Measurements from ENCODE around the gene CD164L2. TPM values are rescaled to one million over a fixed set of nuclear protein-coding genes. Genes with fewer than 3 reads are reported as not detected.

Gene CD164L2
- total and polyA plus RNA-seq, 2 experiments from 2014 or later, result 2.0 to 2.8 TPM

DNA sequence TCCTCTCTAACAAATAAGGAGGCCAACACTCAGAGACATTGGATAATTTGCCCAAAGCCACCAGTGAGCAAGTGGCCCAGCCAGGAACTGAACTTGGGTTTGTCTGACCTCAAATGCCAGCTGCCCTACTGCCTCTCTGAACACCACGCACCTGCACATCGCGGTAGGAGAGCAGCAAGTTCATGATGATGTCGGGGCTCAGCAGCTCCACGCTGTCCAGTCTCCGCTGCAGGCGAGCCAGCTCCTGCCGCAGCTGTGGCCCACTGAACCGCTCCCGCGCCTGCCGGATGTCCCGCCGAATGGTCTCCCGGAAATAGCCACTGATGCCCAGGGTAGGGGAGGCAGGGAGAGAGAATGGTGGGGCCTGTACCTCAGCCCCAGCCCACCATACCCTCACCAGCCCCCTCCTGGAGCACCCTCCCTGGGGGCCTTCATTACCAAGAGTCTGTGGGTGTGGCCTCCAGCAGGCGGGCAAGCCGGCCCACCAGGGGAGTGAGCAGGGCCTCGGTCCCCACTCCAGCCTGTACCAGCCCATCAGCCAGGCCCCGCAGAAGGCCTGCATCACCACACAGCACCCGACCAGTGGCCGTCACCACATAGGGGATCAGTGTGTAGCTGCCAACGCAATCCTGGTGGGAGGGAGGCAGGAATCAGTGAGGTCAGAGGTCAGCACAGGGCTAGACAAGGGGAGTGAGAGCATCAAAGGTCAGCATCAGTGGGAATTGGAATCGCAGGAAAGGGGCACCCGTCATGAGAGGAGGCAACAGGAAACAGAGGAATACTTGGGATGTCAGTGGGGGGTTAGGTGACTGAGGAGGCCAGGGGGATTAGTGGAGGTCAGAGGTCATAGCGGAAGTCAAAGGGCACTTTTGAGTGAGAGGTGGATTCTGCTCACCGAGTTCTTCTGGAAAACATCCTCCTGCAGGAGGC, 19.1 kb downstream of the CD164L2 start:
- peaks cover 17% of the 10 kb centered on the region; the same call in 1 of the 2 replicates for H3F3A ChIP-seq (replicated peaks; ENCODE audit: low read depth)
- TF ChIP-seq, protein P1, sequence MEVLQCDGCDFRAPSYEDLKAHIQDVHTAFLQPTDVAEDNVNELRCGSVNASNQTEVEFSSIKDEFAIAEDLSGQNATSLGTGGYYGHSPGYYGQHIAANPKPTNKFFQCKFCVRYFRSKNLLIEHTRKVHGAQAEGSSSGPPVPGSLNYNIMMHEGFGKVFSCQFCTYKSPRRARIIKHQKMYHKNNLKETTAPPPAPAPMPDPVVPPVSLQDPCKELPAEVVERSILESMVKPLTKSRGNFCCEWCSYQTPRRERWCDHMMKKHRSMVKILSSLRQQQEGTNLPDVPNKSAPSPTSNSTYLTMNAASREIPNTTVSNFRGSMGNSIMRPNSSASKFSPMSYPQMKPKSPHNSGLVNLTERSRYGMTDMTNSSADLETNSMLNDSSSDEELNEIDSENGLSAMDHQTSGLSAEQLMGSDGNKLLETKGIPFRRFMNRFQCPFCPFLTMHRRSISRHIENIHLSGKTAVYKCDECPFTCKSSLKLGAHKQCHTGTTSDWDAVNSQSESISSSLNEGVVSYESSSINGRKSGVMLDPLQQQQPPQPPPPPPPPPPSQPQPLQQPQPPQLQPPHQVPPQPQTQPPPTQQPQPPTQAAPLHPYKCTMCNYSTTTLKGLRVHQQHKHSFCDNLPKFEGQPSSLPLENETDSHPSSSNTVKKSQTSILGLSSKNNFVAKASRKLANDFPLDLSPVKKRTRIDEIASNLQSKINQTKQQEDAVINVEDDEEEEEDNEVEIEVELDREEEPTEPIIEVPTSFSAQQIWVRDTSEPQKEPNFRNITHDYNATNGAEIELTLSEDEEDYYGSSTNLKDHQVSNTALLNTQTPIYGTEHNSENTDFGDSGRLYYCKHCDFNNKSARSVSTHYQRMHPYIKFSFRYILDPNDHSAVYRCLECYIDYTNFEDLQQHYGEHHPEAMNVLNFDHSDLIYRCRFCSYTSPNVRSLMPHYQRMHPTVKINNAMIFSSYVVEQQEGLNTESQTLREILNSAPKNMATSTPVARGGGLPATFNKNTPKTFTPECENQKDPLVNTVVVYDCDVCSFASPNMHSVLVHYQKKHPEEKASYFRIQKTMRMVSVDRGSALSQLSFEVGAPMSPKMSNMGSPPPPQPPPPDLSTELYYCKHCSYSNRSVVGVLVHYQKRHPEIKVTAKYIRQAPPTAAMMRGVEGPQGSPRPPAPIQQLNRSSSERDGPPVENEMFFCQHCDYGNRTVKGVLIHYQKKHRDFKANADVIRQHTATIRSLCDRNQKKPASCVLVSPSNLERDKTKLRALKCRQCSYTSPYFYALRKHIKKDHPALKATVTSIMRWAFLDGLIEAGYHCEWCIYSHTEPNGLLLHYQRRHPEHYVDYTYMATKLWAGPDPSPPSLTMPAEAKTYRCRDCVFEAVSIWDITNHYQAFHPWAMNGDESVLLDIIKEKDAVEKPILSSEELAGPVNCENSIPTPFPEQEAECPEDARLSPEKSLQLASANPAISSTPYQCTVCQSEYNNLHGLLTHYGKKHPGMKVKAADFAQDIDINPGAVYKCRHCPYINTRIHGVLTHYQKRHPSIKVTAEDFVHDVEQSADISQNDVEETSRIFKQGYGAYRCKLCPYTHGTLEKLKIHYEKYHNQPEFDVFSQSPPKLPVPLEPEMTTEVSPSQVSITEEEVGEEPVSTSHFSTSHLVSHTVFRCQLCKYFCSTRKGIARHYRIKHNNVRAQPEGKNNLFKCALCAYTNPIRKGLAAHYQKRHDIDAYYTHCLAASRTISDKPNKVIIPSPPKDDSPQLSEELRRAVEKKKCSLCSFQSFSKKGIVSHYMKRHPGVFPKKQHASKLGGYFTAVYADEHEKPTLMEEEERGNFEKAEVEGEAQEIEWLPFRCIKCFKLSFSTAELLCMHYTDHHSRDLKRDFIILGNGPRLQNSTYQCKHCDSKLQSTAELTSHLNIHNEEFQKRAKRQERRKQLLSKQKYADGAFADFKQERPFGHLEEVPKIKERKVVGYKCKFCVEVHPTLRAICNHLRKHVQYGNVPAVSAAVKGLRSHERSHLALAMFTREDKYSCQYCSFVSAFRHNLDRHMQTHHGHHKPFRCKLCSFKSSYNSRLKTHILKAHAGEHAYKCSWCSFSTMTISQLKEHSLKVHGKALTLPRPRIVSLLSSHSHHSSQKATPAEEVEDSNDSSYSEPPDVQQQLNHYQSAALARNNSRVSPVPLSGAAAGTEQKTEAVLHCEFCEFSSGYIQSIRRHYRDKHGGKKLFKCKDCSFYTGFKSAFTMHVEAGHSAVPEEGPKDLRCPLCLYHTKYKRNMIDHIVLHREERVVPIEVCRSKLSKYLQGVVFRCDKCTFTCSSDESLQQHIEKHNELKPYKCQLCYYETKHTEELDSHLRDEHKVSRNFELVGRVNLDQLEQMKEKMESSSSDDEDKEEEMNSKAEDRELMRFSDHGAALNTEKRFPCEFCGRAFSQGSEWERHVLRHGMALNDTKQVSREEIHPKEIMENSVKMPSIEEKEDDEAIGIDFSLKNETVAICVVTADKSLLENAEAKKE (CRISPR knock-in tag; IDR thresholded peaks at IDR 0.05), result no peak
- TF ChIP-seq, protein P2, sequence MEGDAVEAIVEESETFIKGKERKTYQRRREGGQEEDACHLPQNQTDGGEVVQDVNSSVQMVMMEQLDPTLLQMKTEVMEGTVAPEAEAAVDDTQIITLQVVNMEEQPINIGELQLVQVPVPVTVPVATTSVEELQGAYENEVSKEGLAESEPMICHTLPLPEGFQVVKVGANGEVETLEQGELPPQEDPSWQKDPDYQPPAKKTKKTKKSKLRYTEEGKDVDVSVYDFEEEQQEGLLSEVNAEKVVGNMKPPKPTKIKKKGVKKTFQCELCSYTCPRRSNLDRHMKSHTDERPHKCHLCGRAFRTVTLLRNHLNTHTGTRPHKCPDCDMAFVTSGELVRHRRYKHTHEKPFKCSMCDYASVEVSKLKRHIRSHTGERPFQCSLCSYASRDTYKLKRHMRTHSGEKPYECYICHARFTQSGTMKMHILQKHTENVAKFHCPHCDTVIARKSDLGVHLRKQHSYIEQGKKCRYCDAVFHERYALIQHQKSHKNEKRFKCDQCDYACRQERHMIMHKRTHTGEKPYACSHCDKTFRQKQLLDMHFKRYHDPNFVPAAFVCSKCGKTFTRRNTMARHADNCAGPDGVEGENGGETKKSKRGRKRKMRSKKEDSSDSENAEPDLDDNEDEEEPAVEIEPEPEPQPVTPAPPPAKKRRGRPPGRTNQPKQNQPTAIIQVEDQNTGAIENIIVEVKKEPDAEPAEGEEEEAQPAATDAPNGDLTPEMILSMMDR (conservative IDR thresholded peaks at IDR 0.05; ENCODE audit: low read depth in 2 of 2), result no peak
- TF ChIP-seq EZH2phosphoT487 (IDR thresholded peaks at IDR 0.05; ENCODE audit: unreplicated experiment) (no peak), CREB1 (CRISPR knock-in tag; IDR thresholded peaks at IDR 0.05; ENCODE audit: low read depth) (no peak), JUNB (IDR thresholded peaks at IDR 0.05; ENCODE audit: unreplicated experiment) (no peak), POLR2AphosphoS5 (IDR thresholded peaks at IDR 0.05; ENCODE audit: low read depth) (no peak), STAT1 (IDR thresholded peaks at IDR 0.05; ENCODE audit: unreplicated experiment) (no peak)
- TF ChIP-seq, protein P3, sequence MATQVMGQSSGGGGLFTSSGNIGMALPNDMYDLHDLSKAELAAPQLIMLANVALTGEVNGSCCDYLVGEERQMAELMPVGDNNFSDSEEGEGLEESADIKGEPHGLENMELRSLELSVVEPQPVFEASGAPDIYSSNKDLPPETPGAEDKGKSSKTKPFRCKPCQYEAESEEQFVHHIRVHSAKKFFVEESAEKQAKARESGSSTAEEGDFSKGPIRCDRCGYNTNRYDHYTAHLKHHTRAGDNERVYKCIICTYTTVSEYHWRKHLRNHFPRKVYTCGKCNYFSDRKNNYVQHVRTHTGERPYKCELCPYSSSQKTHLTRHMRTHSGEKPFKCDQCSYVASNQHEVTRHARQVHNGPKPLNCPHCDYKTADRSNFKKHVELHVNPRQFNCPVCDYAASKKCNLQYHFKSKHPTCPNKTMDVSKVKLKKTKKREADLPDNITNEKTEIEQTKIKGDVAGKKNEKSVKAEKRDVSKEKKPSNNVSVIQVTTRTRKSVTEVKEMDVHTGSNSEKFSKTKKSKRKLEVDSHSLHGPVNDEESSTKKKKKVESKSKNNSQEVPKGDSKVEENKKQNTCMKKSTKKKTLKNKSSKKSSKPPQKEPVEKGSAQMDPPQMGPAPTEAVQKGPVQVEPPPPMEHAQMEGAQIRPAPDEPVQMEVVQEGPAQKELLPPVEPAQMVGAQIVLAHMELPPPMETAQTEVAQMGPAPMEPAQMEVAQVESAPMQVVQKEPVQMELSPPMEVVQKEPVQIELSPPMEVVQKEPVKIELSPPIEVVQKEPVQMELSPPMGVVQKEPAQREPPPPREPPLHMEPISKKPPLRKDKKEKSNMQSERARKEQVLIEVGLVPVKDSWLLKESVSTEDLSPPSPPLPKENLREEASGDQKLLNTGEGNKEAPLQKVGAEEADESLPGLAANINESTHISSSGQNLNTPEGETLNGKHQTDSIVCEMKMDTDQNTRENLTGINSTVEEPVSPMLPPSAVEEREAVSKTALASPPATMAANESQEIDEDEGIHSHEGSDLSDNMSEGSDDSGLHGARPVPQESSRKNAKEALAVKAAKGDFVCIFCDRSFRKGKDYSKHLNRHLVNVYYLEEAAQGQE (IDR thresholded peaks at IDR 0.05; ENCODE audit: unreplicated experiment), result no peak
- TF ChIP-seq, protein P4, sequence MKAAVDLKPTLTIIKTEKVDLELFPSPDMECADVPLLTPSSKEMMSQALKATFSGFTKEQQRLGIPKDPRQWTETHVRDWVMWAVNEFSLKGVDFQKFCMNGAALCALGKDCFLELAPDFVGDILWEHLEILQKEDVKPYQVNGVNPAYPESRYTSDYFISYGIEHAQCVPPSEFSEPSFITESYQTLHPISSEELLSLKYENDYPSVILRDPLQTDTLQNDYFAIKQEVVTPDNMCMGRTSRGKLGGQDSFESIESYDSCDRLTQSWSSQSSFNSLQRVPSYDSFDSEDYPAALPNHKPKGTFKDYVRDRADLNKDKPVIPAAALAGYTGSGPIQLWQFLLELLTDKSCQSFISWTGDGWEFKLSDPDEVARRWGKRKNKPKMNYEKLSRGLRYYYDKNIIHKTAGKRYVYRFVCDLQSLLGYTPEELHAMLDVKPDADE (IDR thresholded peaks at IDR 0.05), result no peak
- Mint-ChIP-seq H3K4me3 (peak overlapping the region; percentile 3; the same call in 1 of the 3 replicates), H3K27me3 (ENCODE audit: insufficient read depth, low read depth, poor library complexity) (peaks cover 36% of the 10 kb centered on the region), H3K4me1 (peaks cover 32% of the 10 kb centered on the region), H3K36me3 (ENCODE audit: low read depth) (no peaks in the 10 kb centered on the region), H3K27ac (no peak overlapping the region), H3K9me3 (no peaks in the 10 kb centered on the region)
- peaks cover 33% of the 10 kb centered on the region for H3K27me3 ChIP-seq (ENCODE audit: insufficient read depth)
- H3K27ac ChIP-seq (ENCODE audit: low read depth), result no peak overlapping the region
- ATAC-seq (no peak), DNase-seq (ENCODE audit: low spot score) (no peak)
- no peaks in the 10 kb centered on the region for H3K36me3 ChIP-seq (ENCODE audit: insufficient read depth)
- no peaks in the 10 kb centered on the region for H3K79me2 ChIP-seq (replicated peaks; ENCODE audit: insufficient read depth)
- H3K4me3 ChIP-seq, result no peak overlapping the region
- no peak overlapping the region for H3K4me2 ChIP-seq
- H3K9me2 ChIP-seq (ENCODE audit: insufficient read depth), result no peaks in the 10 kb centered on the region
- H2AFZ ChIP-seq, result no peak overlapping the region
- H4K20me1 ChIP-seq (replicated peaks; ENCODE audit: insufficient read depth), result no peaks in the 10 kb centered on the region
- H3K4me1 ChIP-seq (ENCODE audit: insufficient read depth), result peaks cover 24% of the 10 kb centered on the region

Measured in GM23338 (cell line).